Vagina (tissue), 2 donors: ENCODE results near the gene CCDC73.

ENCODE experiments used
- CTCF ChIP-seq, 3 experiments: fragments of 450-650 bp in 2 of 3; fragments of 200-600 bp in 1 of 3; sonication (generic) in 1 of 3; IDR thresholded peaks; one replicate each; pipeline ENCODE4 v1.5.1; 2017 to 2019; ENCODE audit warnings: antibody characterized with exemption in 3 of 3, mild to moderate bottlenecking in 2 of 3, moderate library complexity in 2 of 3
- POLR2A ChIP-seq, 2 donors: fragments of 450-650 bp; IDR thresholded peaks; one replicate each; pipeline ENCODE4 v1.6.1; 2017; ENCODE audit warnings: antibody characterized with exemption in 2 of 2, mild to moderate bottlenecking in 2 of 2, moderate library complexity in 2 of 2
- POLR2AphosphoS5 ChIP-seq, 2 donors: sonication (generic); formaldehyde crosslinking; IDR thresholded peaks; one replicate each; pipeline ENCODE4 v1.9.0; 2017; ENCODE audit warnings: antibody characterized with exemption in 2 of 2, mild to moderate bottlenecking in 2 of 2, low read depth in 1 of 2; ENCODE audit not compliant: insufficient read depth in 1 of 2

- TF ChIP-seq CTCF (IDR thresholded peaks at IDR 0.05) (no peak), POLR2AphosphoS5 (IDR thresholded peaks at IDR 0.05; ENCODE audit: insufficient read depth in 1 of 2, low read depth in 1 of 2) (peak; percentile 85 to 88), POLR2A (IDR thresholded peaks at IDR 0.05) (peak in 1 of 2 donors; percentile 12)
These were observed 210.8 kb downstream of the CCDC73 start, which contains the start of gene EIF3M for GRCh38 chr11:32583459-32584271.
